Neural progenitor cell (in vitro differentiated cells): Measurements from ENCODE around the gene FSTL5. TPM values are rescaled to one million over a fixed set of nuclear protein-coding genes. Genes with fewer than 3 reads are reported as not detected.

ENCODE experiments used
- DNase-seq: peaks from one replicate; pipeline ENCODE4 v3.0.0-alpha.2; 2016; ENCODE audit warnings: low spot score
- H2AFZ ChIP-seq: fragments of 200-600 bp; sonication (generic); replicated peaks from 2 replicates; pipeline ENCODE4 v1.6.1; 2016; ENCODE audit warnings: antibody characterized with exemption
- H3F3A ChIP-seq: fragments of 200-600 bp; sonication (generic); 2 replicates; pipeline ENCODE4 v1.6.1; 2016; ENCODE audit warnings: antibody characterized with exemption, low read depth
- H3K27ac ChIP-seq: fragments of 200-600 bp; sonication (generic); 2 replicates; pipeline ENCODE4 v1.5.1; 2016; ENCODE audit warnings: mild to moderate bottlenecking
- H3K27me3 ChIP-seq: fragments of 200-600 bp; sonication (generic); 2 replicates; pipeline ENCODE4 v1.6.1; 2016; ENCODE audit warnings: mild to moderate bottlenecking, moderate library complexity
- H3K36me3 ChIP-seq: fragments of 200-600 bp; sonication (generic); 2 replicates; pipeline ENCODE4 v1.5.1; 2016
- H3K4me1 ChIP-seq: fragments of 200-600 bp; sonication (generic); 2 replicates; pipeline ENCODE4 v1.6.1; 2016; ENCODE audit warnings: mixed run types
- H3K4me2 ChIP-seq: fragments of 200-600 bp; sonication (generic); 2 replicates; pipeline ENCODE4 v1.6.1; 2016
- H3K4me3 ChIP-seq: fragments of 200-600 bp; sonication (generic); 2 replicates; pipeline ENCODE4 v1.5.1; 2016
- H3K79me2 ChIP-seq: fragments of 200-600 bp; sonication (generic); 2 replicates; pipeline ENCODE4 v1.6.1; 2016; ENCODE audit warnings: low read depth
- H3K9ac ChIP-seq: fragments of 200-600 bp; sonication (generic); 2 replicates; pipeline ENCODE4 v1.6.1; 2016
- H3K9me3 ChIP-seq: fragments of 200-600 bp; sonication (generic); 2 replicates; pipeline ENCODE4 v1.5.1; 2016; ENCODE audit warnings: low read depth
- H4K20me1 ChIP-seq: fragments of 200-600 bp; sonication (generic); 2 replicates; pipeline ENCODE4 v1.6.1; 2016; ENCODE audit warnings: low read depth
- H3K27ac Mint-ChIP-seq: 3 replicates; pipeline ENCODE4 v1.8.0; 2021; ENCODE audit warnings: mixed read lengths
- H3K27me3 Mint-ChIP-seq: 2 replicates; pipeline ENCODE4 v1.8.0; 2022; ENCODE audit warnings: low read depth, mild to moderate bottlenecking, inconsistent platforms, moderate library complexity, mixed read lengths; ENCODE audit not compliant: insufficient read depth
- H3K36me3 Mint-ChIP-seq: 3 replicates; pipeline ENCODE4 v1.8.0; 2021; ENCODE audit warnings: mixed read lengths
- H3K4me1 Mint-ChIP-seq: 3 replicates; pipeline ENCODE4 v1.8.0; 2021; ENCODE audit warnings: mixed read lengths
- H3K4me3 Mint-ChIP-seq: 3 replicates; pipeline ENCODE4 v1.8.0; 2021; ENCODE audit warnings: mild to moderate bottlenecking, moderate library complexity, mixed read lengths
- H3K9me3 Mint-ChIP-seq: 3 replicates; pipeline ENCODE4 v1.8.0; 2020; ENCODE audit warnings: mixed read lengths
- CTCF ChIP-seq: fragments of 200-600 bp; sonication (generic); IDR thresholded peaks from 2 replicates; pipeline ENCODE4 v1.5.1; 2017; ENCODE audit warnings: antibody characterized with exemption, mild to moderate bottlenecking
- EZH2 ChIP-seq: fragments of 200-600 bp; sonication (generic); IDR thresholded peaks from 2 replicates; pipeline ENCODE4 v1.6.1; 2017; ENCODE audit warnings: antibody characterized with exemption, mild to moderate bottlenecking, moderate library complexity
- EZH2phosphoT487 ChIP-seq: fragments of 200-600 bp; sonication (generic); IDR thresholded peaks from 2 replicates; pipeline ENCODE4 v1.6.1; 2017; ENCODE audit warnings: antibody characterized with exemption
- total RNA-seq: library from RNA; depleted of rRNA; stranded (reverse); fragments of >200 nt; gene quantifications from 2 replicates; pipeline ENCODE4 v1.2.3, GENCODE V29; 2015; ENCODE audit warnings: low replicate concordance

FSTL5 gene
- total RNA-seq, 1 donor from 2014 or later: not detected

GRCh38 chr4:161721947-161722346 is 441.9 kb downstream of the FSTL5 start:
- H3K27me3 ChIP-seq: no peaks in the 10 kb centered on the region
- H3K4me2 ChIP-seq: no peak overlapping the region
- no peaks in the 10 kb centered on the region for H3K36me3 ChIP-seq
- TF ChIP-seq EZH2 (no peak), EZH2phosphoT487 (no peak), CTCF (no peak)
- no peaks in the 10 kb centered on the region for H3K4me1 ChIP-seq
- no peaks in the 10 kb centered on the region for H4K20me1 ChIP-seq
- Mint-ChIP-seq H3K36me3 (no peaks in the 10 kb centered on the region), H3K9me3 (no peaks in the 10 kb centered on the region), H3K4me1 (no peaks in the 10 kb centered on the region), H3K27me3 (no peaks in the 10 kb centered on the region), H3K4me3 (no peak overlapping the region), H3K27ac (no peak overlapping the region)
- H3K79me2 ChIP-seq: no peaks in the 10 kb centered on the region
- no peaks in the 10 kb centered on the region for H3F3A ChIP-seq
- no peak overlapping the region for H3K9ac ChIP-seq
- H3K4me3 ChIP-seq: no peak overlapping the region
- H2AFZ ChIP-seq: no peak overlapping the region
- DNase-seq: no peak
- no peak overlapping the region for H3K27ac ChIP-seq
- H3K9me3 ChIP-seq: no peaks in the 10 kb centered on the region

- no peaks in the 10 kb centered on the region for H3K79me2 ChIP-seq
- H3K4me2 ChIP-seq: no peak overlapping the region
- H3K36me3 ChIP-seq: no peaks in the 10 kb centered on the region
- Mint-ChIP-seq H3K9me3 (no peaks in the 10 kb centered on the region), H3K4me1 (peaks cover 10% of the 10 kb centered on the region), H3K27ac (no peak overlapping the region), H3K27me3 (no peaks in the 10 kb centered on the region), H3K36me3 (no peaks in the 10 kb centered on the region), H3K4me3 (no peak overlapping the region)
- no peak overlapping the region for H3K9ac ChIP-seq
- H3K27me3 ChIP-seq: no peaks in the 10 kb centered on the region
- H3F3A ChIP-seq: no peaks in the 10 kb centered on the region
- H3K9me3 ChIP-seq: no peaks in the 10 kb centered on the region
- no peaks in the 10 kb centered on the region for H3K4me1 ChIP-seq
- no peak overlapping the region for H2AFZ ChIP-seq
- no peak overlapping the region for H3K27ac ChIP-seq
- DNase-seq: no peak
- TF ChIP-seq EZH2 (no peak), EZH2phosphoT487 (no peak), CTCF (no peak)
- H3K4me3 ChIP-seq: no peak overlapping the region
- no peaks in the 10 kb centered on the region for H4K20me1 ChIP-seq
Measured at GRCh38 chr4:161717084-161717483, 446.7 kb downstream of the FSTL5 start.

DNA sequence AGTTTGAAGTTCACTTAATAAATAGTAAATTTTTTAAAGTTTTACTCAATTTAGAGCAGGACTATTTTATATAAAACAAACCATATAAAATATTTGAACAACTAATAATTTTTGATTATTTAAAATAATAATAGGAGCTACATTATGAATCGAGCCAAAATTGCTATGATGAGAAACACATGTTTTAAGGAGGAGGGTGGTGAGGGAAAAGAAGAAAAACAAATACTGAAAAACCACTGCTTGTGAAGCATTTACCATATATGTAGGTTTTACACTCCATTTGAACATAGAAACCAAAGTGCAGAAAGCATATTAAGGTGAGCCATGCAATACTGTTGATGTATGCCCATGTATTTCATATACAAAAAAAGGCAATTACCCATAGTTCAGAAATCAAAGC is 448.9 kb downstream of the FSTL5 start:
- H3K9me3 Mint-ChIP-seq: no peaks in the 10 kb centered on the region
- TF ChIP-seq EZH2phosphoT487 (no peak), EZH2 (no peak), CTCF (no peak)

More for the DNA sequence above, 448.9 kb downstream of the FSTL5 start:
- Histone ChIP-seq H3K27me3 (no peaks in the 10 kb centered on the region), H3K79me2 (no peaks in the 10 kb centered on the region), H3K4me3 (no peak overlapping the region), H3K4me2 (no peak overlapping the region), H3K4me1 (no peaks in the 10 kb centered on the region), H3F3A (no peaks in the 10 kb centered on the region), H3K9ac (no peak overlapping the region), H2AFZ (no peak overlapping the region), H3K36me3 (no peaks in the 10 kb centered on the region), H4K20me1 (no peaks in the 10 kb centered on the region), H3K9me3 (no peaks in the 10 kb centered on the region), H3K27ac (no peak overlapping the region)
- H3K4me1 Mint-ChIP-seq: peaks cover 10% of the 10 kb centered on the region
- no peak overlapping the region for H3K27ac Mint-ChIP-seq
- H3K27me3 Mint-ChIP-seq: no peaks in the 10 kb centered on the region
- DNase-seq: no peak
- no peak overlapping the region for H3K4me3 Mint-ChIP-seq
- no peaks in the 10 kb centered on the region for H3K36me3 Mint-ChIP-seq
